Measurements from ENCODE around the gene CLEC18A.
"Not testable (repeated sequence)": the region's sequence is repeated elsewhere in the genome, so short reads cannot be mapped to it uniquely, and the experiment has no call there.

The CLEC18A gene

DNA sequence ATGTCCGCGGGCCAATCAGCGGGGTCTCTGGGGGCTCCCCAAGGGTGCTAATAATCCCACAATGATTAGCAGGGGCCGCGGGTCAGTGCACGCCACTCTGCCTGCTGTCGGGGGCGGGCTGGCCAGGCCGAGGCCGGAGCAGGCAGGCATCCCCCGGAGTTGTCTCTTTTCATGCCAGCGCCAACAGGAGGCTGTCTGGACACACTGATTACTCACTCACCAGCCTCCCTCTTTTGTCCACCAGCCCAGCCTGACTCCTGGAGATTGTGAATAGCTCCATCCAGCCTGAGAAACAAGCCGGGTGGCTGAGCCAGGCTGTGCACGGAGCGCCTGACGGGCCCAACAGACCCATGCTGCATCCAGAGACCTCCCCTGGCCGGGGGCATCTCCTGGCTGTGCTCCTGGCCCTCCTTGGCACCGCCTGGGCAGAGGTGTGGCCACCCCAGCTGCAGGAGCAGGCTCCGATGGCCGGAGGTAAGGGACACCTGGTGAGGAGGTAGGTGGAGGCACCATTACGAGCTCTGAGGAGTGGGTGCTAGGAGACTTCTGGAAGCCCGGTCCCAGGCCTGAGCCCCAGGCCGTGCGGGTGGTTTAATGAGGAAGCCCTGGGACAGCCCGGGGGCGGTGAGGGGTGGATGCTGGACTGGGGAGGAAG, at the start of gene CLEC18A:
CLEC18A (plus strand) TSS at position 318 of the 655 bp plus-strand sequence; CDS start at position 351, 33 bp downstream.
- DNase-seq, result not testable (repeated sequence)

DNA sequence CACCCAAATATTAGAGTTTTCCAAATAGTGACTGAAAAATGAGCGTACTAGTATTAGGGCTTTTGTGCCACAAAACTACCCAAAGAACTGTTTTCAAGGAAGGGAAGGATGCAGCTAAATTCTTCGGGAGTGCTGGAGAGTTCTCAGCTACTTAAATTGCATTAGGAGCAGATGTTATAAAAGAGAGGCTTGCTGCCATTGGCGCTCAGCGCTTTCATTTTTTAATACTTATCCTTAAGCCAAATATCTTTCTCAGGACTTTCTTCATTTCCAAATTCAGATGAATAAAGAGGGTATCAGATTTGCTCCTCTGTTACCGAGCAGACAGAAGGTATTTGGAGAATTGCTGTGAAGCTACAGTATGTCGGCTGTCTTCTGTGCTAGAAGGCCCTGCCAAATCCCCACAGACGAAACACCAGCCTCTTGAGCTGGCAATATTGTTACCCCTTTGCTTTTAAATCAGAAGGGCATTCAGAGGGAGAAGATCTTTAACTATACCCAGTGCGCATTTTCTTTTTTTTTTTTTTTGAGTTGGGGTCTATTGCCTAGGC, 47.2 kb upstream of the CLEC18A start:
- DNase-seq, result no peak

DNA sequence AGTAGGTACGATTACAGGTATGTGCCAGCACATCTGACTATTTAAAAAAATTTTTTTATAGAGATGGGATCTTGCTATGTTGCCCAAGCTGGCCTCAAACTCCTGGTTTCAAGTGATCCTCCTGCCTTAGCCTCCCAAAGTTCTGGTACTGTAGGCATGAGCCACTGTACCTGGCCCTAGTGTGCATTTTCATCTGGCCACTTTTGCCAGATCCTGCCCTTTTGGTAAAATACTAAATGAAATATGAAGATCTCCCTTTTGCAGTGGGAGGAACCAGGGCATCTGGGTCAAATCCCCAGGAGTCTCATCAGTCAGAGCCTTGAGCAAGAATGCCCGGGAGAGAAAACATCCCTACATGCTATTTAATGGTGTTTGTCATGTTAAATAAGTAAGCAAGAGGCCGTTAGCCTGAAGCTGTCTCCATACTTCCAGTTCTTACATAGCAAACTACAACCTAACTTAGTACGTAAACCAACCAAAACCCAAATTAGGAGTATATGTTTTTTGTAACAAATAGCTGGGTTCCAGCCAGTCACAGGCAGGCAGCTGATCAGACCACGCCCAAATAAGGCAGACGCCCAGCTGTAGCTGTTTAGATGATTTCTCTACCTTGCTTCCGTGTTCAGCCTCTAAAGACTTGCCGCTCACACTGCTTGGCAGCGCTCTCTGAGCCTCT, 46.5 kb upstream of the CLEC18A start:
- DNase-seq, result no peak

DNA sequence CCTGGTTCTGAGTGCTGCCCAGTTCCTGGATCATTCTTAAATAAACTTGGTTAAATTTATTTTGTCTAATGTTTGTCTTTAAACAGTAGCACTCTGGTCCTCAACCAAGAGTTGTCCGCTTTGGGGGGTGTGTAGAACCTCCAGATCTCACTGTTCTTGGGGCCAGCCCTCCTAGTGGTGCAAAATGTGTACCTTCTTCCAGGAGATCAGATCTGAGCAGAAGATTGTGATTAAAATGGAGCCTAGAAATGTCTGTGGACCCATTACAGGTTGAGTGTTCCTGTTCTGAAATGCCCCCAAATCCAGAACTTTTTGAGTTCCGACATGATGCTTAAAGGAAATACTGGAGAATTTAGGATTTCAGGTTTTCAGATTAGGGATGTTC, 46.0 kb upstream of the CLEC18A start:
- DNase-seq, result no peak

DNA sequence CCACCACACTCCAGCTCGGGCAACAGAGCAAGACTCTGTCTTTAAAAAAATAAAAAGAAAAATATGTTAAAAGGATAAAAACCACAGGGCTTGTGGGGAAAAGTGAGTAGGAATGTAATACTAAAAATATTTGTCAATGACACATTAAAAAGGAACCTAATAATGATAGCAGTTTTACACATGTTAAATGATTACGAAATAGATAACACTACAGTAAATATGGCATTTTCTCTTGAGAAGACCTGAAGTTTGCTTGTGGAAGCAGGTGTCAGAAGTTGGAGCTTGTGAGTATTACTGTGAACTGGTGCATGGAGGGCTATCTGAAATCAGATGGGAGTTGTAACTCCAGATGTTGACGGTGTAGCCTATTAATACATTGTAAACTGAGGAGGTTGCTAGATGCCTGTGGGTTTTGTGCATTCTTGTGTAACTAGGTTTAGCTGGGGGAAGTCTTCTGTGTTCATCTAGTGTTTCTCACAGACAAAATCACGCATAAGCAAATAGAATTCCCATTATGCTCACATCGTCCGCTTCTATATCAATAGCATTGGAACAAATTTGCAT, 44.2 kb upstream of the CLEC18A start:
- no peak for DNase-seq

DNA sequence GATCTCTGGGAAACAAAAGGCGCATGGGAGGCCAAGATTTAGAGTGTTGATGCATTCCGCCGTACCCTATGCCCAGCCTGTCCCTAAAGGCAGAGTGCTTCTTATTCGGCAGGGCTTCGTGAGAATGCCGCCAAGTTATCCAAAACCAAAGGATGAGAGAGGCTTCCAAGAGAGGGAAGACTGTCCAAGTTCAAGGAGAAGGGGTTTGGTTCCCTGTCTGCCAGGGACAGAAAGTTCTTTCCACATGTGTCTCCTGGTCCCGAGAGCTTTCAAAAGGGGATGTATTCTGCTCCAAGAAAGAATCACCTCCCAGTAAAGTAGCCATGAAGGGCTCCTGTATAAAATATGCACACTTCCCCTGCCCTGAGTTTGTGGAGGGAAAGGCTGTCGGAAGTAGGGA, 42.1 kb upstream of the CLEC18A start:
- DNase-seq, result no peak

DNA sequence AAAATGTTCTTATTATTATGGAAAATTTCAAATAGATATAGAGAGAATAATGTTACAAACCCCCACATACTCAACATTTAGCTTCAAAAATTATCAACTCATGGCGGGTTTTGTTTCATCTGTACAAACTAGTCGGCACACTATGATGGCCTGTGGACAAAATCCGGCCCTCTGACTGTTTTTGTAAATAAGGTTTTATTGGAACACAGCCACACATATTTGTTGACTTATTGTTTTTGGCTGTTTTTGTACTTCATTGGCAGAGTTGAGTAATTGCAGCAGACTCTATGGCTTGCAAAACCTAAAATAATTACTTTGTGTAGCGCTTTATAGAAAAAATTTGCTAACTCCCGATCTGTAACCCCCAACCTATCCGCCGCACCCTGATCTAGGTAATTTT, 41.4 kb upstream of the CLEC18A start:
- no peak for DNase-seq

DNA sequence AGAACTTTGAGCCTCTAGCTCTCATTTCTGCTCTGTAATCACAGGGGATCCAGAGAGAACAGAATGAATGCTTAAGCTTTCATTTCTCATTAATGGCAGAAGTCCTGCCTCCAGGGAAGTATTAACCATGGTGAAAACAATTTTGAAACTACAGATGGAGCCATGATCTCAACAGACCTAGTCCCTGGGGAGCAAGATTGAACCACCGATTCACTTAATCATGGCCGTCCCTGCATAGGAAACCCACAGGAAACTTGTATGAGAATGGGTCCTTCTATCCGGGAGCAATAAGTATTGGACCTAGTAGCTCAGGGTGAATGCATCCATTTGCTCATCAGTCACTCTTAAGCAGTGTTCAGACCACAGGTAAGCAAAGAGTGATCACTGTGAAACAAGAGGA, 40.2 kb upstream of the CLEC18A start:
- DNase-seq, result no peak

DNA sequence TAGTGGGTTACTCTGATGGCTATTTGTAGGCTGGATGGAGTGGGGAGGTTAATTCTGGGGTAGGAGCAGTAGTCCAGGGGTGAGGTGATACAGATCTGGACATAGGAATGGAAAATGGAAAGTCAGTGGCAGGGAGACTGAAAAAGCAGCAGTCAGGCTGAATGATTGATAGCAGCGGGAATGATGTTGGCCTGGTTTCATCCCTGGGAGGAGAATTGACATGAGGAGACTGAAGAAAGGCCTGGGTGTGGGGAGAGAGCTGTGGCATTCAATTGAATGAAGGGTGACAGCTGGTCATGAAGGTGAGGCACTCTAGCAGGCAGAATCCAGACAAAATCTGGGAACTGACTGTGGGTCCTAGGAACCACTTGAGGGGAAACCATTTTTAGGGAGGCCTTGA, 34.7 kb upstream of the CLEC18A start:
- DNase-seq, result no peak

DNA sequence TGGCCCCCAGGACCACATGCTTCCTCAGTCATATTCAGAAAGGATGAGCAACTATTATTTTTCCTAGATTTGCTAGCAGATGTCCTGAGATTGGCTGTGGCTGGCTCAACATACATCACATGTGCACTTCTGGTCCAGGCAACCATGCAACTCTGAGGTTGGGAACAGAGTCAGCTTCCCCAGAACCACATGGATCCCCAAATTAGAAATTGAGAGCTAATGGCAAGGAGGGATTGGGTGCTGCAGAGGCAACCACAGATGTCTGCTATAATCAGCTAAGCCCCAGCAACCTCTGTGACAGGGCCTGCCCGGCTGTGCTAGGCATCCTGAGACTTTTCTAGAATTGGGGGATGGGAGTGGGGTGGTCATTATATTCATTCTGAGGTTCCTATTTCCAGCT, 33.8 kb upstream of the CLEC18A start:
- no peak for DNase-seq

DNA sequence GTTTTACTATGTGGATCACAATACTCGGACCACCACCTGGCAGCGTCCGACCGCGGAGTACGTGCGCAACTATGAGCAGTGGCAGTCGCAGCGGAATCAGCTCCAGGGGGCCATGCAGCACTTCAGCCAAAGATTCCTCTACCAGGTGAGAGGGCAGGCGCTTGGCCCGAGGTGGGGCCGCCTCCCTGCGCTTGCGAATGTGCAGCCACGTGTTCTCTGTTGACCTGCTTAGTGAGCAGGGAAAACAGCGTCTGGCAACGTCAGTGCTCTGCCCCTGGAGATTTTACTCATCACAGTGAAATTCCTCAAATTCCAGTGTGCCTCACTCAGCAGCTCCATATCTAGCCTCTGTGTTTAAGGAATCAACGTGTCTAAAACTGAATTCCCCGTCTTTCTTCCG, 33.4 kb upstream of the CLEC18A start:
- no peak for DNase-seq

DNA sequence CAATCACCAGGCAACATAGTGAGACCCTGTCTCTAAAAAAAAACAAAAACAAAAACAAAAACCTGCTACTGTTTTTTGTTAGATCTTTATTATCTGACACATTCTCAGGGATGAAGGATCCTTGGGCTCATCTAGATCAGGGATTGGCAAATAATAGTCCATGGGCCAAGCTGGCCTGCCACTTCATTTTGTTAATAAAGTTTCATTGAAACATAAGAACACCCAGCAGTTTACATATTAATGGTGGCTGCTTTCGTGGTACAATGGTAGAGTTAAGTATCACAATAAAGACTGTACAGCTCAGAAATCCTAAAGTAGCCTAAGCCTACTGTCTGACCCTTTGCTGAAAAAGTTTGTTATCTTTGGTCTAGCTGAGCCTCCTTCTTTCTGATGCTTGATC, 32.9 kb upstream of the CLEC18A start:
- no peak for DNase-seq

DNA sequence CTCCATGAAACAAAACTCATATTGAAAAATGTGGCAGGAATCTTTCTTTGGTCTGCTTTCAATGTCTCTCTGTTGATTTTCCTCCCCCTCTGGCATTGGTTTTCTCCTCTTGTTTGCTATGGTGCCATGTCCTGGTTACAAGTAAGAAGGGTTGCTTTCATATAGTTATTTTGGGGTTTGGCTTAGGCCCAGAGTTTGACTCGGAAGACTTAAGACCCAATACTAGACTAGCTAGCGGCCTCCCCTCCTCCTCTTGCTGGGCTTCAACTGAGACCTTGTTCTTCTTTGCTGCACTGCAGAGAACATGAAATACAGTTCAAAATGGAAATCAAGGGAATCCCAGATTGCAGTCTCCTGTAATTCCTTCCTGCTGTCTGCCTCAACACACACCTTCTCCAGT, 30.0 kb upstream of the CLEC18A start:
- no peak for DNase-seq

DNA sequence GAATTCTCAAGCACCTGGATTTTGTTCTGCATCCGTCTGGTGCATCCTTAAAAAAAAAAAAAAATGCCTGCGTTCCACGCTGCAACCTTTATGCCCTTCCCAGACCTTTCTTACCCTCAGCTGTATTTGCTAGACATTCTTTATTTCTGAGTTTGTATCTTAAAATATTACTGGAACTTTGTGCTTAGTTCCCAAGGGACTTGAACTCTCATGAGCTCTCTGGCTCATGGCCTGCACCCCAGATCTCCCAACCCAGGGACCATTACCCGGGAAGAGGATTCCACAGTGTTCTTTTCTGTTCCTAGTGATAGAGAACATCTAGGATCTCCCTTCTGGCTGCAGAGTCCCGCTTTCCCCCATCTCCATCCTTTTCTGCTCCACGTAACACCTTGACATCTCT, 28.9 kb upstream of the CLEC18A start:
- DNase-seq, result no peak

DNA sequence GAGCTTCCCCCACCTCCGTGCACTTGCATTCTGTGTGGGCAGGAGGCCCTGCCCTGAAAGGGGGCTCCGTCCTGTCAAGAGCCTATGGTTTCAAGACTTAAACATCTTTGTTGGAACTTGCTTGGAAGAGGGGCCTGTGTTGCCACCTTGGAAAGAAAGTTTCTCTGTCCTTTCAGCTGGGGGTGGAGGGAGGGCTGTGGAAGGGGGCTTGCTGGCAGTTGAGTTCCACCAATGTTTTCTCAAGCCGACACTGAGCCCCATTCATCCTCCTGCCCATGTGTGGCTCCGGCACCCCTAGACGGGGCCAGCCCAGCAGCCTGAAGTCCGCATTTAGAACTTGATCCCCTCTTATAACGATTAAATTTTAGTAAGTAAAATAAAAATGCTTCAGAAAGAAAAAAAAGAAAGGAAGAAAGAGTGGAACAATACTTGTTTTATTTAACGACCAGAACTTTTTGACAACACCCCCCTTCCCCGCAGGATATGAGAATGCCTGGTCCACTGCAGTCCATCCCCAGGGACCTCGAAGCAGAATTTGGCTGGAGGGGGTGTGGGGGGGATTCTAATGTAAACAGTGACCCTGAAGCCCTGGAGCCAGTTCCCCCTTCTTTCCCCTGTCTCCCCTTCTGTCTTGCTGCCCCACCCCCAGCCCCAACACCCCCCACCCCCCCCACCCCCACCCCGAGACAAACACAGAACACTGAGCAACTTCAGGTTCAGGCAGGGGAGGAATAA, 26.9 kb upstream of the CLEC18A start:
- no peak for DNase-seq

DNA sequence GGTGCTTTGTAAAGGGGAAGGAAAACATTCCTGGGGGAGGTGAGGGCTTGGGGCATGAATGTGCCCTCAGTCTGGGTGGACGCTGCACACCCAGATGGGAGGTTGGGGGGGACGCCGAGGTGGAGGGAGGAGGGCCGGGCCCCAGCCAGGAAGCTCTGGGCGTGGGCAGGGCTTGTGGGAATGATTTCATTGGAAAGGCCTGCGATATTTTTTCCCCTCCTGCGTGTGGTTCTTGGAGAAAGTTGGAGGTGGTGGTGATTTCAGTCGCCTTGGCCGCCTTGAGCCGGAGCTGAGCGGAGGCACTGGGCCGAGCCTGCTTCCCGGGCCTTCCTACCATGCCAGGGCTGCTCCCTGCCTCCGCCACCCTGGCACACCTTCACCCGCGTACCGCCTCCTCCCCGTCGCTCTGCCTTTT, 26.4 kb upstream of the CLEC18A start:
- no peak for DNase-seq

DNA sequence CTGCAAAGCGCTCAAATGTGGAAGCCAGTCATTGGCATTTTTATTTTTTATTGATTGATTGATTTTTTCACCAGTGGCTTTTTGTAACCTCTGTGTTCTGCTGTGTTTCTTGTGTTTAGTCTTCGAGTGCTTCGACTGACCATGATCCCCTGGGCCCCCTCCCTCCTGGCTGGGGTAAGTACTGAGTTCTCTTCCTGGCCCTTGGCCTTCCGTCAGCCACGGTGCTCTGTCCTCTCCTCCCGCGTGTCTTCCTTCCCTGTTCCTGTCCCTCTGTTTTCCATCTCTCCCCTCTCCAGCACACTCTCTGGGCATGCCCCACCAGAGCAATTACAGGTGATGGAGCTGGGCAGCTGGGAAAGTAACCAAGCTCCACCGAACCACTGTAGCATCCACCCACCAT, 25.8 kb upstream of the CLEC18A start:
- no peak for DNase-seq

DNA sequence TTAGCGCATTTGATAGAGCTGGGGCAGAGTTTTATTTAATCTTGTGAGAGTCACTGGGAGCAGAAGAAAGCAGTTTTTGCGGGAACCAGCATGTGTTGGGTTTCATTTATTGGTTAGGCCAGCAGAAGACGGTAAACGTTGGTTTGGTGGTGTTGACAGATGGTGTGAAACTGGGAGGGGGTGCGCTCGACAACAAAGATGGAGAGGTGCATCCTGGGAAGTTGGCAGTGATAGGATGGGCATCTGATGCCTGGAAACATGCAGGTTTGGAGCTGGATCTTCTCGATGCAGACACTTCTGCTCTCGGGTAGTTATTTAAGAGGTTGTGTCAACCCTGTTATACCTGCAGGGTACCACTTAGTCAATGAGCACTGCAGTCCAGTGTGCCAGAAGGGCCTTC, 24.9 kb upstream of the CLEC18A start:
- DNase-seq, result no peak

DNA sequence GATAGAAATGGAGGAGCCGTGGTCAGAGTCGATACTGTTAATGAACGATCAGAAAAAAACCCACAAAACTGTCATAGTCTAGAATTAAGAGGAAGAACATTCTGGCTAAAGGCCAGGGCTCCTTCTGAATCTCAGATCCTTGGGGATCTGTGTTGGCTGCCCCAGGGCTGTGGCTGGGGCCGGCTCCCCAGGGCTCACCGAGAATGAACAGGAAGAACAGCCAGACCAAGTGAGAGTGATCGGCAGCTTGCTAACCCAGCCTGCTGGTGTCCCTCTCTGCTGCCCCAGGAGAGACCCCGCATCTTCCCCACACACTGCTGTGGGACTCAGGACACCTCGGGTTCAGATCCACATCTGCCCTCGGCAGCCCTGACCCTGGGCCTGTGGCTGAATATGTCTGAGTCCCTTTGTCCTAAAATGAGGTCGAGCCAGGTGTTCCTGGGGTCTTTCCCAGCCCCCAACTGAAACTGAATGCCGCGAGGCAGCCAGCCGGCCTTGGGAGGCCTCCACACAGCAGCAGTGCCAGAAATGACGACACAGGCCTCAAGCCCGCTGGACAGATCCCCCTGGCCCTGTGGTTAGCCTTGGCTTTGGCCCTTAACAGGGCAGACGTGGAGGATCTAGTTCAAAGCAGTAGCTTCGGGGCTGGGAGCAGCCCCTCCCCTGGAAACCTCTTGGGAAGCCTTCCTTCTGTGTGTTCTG, 23.9 kb upstream of the CLEC18A start:
- no peak for DNase-seq

DNA sequence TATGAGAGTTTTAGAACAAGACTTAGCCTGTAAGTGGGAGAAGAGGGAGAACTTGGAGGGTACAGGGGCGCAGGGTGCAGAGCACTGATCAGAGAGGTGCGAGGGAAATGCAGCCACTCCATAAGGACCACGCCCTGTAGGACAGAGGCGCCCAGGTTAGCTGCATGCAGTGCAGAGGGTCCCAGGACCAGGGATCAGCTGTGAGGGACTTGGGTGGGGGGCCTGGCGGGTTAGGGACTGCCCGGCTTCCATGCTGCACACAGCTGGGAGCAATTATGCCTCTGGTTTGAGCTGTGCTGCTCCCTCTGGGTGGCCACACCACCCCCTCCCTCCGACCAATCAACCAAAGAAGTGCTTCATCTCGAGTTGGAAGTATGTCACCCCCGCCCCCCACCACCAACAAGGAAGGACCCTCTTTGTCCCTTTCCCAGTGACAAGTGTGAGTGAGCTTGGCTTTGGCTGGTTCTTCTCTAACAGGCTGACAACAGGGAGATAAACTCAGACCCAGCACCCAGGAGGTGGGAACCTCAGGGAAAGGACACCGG, 22.2 kb upstream of the CLEC18A start:
- no peak for DNase-seq

DNA sequence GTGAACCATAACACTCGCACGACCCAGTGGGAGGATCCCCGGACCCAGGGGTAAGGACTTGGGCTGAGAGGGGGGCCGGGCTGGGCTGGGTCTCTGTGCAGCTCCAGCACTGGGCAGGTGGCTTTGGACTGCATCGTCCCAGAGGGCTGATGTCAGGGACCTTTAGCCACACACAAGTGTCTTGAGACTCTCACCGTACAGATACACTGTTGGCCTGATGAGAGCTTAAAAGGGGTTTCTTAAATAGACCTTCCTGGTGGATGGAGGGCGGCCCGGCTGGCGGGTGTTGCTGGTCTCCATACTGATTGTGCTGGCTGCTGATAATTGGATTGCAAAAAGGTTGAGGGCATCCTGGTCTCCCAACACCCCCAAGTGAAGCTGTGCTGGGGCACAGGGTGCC, 21.7 kb upstream of the CLEC18A start:
- DNase-seq, result no peak

DNA sequence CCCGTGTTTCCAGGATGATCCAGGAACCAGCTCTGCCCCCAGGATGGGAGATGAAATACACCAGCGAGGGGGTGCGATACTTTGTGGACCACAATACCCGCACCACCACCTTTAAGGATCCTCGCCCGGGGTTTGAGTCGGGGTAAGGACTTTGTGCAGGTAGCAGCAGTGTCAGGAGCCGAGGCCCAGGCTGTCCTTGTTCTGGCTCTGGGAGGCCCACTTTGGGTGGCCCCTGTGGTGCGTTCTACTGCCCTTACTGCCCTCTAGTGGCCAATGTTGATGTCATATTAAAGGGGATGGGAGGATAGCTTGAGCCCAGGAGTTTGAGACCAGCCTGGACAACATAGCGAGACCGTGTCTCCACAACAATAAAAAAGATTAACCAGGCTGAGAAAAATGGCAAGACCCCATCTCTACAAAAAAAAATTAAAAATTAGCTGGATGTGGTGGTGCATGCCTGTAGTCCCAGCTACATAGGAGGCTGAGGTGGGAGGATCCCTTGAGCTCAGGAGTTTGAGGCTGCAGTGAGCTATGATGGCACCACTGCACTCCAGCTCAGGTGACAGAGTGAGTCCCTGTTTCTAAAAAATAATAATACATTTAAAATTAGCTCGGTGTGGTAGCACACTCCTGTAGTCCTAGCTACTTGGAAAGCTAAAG, 20.9 kb upstream of the CLEC18A start:
- DNase-seq, result peak; percentile 3
